OCI-LY7 (cell line): ENCODE results near the gene DCHS1. TPM values are rescaled to one million over a fixed set of nuclear protein-coding genes. Genes with fewer than 3 reads are reported as not detected.
"Not testable (repeated sequence)": the region's sequence is repeated elsewhere in the genome, so short reads cannot be mapped to it uniquely, and the experiment has no call there.

Experiments
- Bru-seq: library from RNA; stranded (reverse); fragments of 400-500 nt; gene quantifications from one replicate; lab custom pipeline; 2021; lab: Mats Ljungman, UMichigan
- BruChase-seq, 2 experiments: library from RNA; stranded (reverse); fragments of 400-500 nt; gene quantifications; one replicate each; lab custom pipeline; 2021; lab: Mats Ljungman, UMichigan
- BruUV-seq: library from RNA; stranded (reverse); fragments of 400-500 nt; replicated peaks from 2 replicates; lab custom pipeline; 2021; lab: Mats Ljungman, UMichigan
- CTCF ChIA-PET: fragments of 300-600 bp; sonication (Branson Sonifier 250); formaldehyde crosslinking; loops from one replicate; lab custom pipeline; 2022; ENCODE audit warnings: antibody characterized with exemption; ENCODE audit not compliant: unreplicated experiment; lab: Charles Lee
- POLR2A ChIA-PET: fragments of 300-600 bp; sonication (Branson Sonifier 250); formaldehyde crosslinking; loops from one replicate; lab custom pipeline; 2022; ENCODE audit warnings: antibody characterized with exemption; lab: Charles Lee
- DNase-seq: peaks from one replicate; pipeline ENCODE4 v3.0.0-alpha.2; 2015; ENCODE audit warnings: low spot score
- H2AFZ ChIP-seq: fragments of 200-600 bp; sonication (generic), shearing (Covaris generic); 2 replicates; pipeline ENCODE4 v1.6.1; 2014; ENCODE audit warnings: mild to moderate bottlenecking, antibody characterized with exemption, low read length, moderate library complexity
- H3K27ac ChIP-seq: fragments of 200-600 bp; sonication (generic); 2 replicates; pipeline ENCODE4 v1.5.1; 2014; ENCODE audit warnings: mixed run types, low read depth, mild to moderate bottlenecking, moderate library complexity, low read length, inconsistent platforms; ENCODE audit not compliant: poor library complexity, severe bottlenecking
- H3K36me3 ChIP-seq: fragments of 200-600 bp; sonication (generic); 2 replicates; pipeline ENCODE4 v1.6.1; 2014; ENCODE audit warnings: mild to moderate bottlenecking, antibody characterized with exemption, low read length, moderate library complexity, mixed read lengths; ENCODE audit not compliant: insufficient read depth
- H3K4me1 ChIP-seq: fragments of 200-600 bp; sonication (generic); 2 replicates; pipeline ENCODE4 v1.5.1; 2014; ENCODE audit warnings: mild to moderate bottlenecking, low read length; ENCODE audit not compliant: insufficient read depth, poor library complexity, severe bottlenecking
- H3K4me2 ChIP-seq: fragments of 200-600 bp; sonication (generic); 2 replicates; pipeline ENCODE4 v1.6.1; 2014; ENCODE audit warnings: mild to moderate bottlenecking, low read length
- H3K4me3 ChIP-seq: fragments of 200-600 bp; sonication (generic); 2 replicates; pipeline ENCODE4 v1.5.1; 2014; ENCODE audit warnings: mild to moderate bottlenecking, low read depth, low read length; ENCODE audit not compliant: poor library complexity, severe bottlenecking
- H3K79me2 ChIP-seq: fragments of 200-600 bp; sonication (generic); 2 replicates; pipeline ENCODE4 v1.6.1; 2016; ENCODE audit warnings: low read depth, mild to moderate bottlenecking, low read length, moderate library complexity, mixed read lengths; ENCODE audit not compliant: insufficient read depth
- H3K9me2 ChIP-seq: fragments of 200-600 bp; sonication (generic); 2 replicates; pipeline ENCODE4 v1.6.1; 2016; ENCODE audit warnings: mild to moderate bottlenecking, low read length, mixed read lengths; ENCODE audit not compliant: insufficient read depth
- H3K9me3 ChIP-seq: fragments of 200-600 bp; sonication (generic); 2 replicates; pipeline ENCODE4 v1.6.1; 2014; ENCODE audit warnings: mild to moderate bottlenecking, mixed run types, low read length, mixed read lengths
- H4K20me1 ChIP-seq: fragments of 200-600 bp; sonication (generic); 2 replicates; pipeline ENCODE4 v1.6.1; 2014; ENCODE audit warnings: mild to moderate bottlenecking, antibody characterized with exemption, low read length, moderate library complexity, mixed read lengths; ENCODE audit not compliant: insufficient read depth
- EZH2phosphoT487 ChIP-seq: fragments of 200-600 bp; sonication (generic); IDR thresholded peaks from 2 replicates; pipeline ENCODE4 v1.6.1; 2018; ENCODE audit warnings: low read depth, borderline replicate concordance, mild to moderate bottlenecking, mixed run types, antibody characterized with exemption, low read length, moderate library complexity, mixed read lengths
- intact Hi-C: fragments of 100-400 bp; cut with micrococcal nuclease; formaldehyde crosslinking; loops from one replicate; pipeline ENCODE4 v1.10.0; 2022; ENCODE audit not compliant: unreplicated experiment
- long read RNA-seq: library from polyadenylated mRNA; stranded (forward); transcript quantifications from one replicate; pipeline ENCODE4 v2.0.0, GENCODE V29; 2022
- total RNA-seq, 2 experiments: library from RNA; depleted of rRNA in 1 of 2; stranded (reverse); fragments of >200 nt in 1 of 2; shearing (Covaris generic) in 1 of 2; gene quantifications; 2 replicates each; pipeline ENCODE4 v1.2.3, GENCODE V29; 2014 to 2022
- TF ChIP-seq, protein P1 (sequence below): fragments of 200-600 bp; sonication (generic); conservative IDR thresholded peaks from 2 replicates; pipeline ENCODE4 v1.5.1; 2014; ENCODE audit warnings: mild to moderate bottlenecking, antibody characterized with exemption, low read length, moderate library complexity, mixed read lengths

Gene DCHS1, protein sequence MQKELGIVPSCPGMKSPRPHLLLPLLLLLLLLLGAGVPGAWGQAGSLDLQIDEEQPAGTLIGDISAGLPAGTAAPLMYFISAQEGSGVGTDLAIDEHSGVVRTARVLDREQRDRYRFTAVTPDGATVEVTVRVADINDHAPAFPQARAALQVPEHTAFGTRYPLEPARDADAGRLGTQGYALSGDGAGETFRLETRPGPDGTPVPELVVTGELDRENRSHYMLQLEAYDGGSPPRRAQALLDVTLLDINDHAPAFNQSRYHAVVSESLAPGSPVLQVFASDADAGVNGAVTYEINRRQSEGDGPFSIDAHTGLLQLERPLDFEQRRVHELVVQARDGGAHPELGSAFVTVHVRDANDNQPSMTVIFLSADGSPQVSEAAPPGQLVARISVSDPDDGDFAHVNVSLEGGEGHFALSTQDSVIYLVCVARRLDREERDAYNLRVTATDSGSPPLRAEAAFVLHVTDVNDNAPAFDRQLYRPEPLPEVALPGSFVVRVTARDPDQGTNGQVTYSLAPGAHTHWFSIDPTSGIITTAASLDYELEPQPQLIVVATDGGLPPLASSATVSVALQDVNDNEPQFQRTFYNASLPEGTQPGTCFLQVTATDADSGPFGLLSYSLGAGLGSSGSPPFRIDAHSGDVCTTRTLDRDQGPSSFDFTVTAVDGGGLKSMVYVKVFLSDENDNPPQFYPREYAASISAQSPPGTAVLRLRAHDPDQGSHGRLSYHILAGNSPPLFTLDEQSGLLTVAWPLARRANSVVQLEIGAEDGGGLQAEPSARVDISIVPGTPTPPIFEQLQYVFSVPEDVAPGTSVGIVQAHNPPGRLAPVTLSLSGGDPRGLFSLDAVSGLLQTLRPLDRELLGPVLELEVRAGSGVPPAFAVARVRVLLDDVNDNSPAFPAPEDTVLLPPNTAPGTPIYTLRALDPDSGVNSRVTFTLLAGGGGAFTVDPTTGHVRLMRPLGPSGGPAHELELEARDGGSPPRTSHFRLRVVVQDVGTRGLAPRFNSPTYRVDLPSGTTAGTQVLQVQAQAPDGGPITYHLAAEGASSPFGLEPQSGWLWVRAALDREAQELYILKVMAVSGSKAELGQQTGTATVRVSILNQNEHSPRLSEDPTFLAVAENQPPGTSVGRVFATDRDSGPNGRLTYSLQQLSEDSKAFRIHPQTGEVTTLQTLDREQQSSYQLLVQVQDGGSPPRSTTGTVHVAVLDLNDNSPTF (N-terminal part only)
- total RNA-seq (2014; rRNA removed; shearing (Covaris generic)), result 0.67 and 1.1 TPM in 2 replicates
- total RNA-seq (2022), result 0.53 and 0.67 TPM in 2 replicates
- percentile 27 among the genes with signal in this experiment for Bru-seq, nascent RNA
- BruChase-seq, experiment 1, labeled RNA remaining after a 6-hour chase, result percentile 26 among the genes with signal in this experiment
- percentile 31 among the genes with signal in this experiment for BruChase-seq, experiment 2, labeled RNA remaining after a 2-hour chase
- long read RNA-seq, partial matches to known transcripts, result 0 of 1 reads
- long read RNA-seq, other reads (novel, unspliced or antisense), result 1 of 1 reads

- Histone ChIP-seq H2AFZ (no peak within 1 kb of the TSS), H3K4me3 (no peak within 1 kb of the TSS), H3K9me3 (no peaks in the 10 kb centered on the region), H3K9me2 (no peaks in the 10 kb centered on the region), H3K4me1 (no peaks in the 10 kb centered on the region), H4K20me1 (no peaks in the 10 kb centered on the region), H3K4me2 (no peak within 1 kb of the TSS), H3K36me3 (no peaks in the 10 kb centered on the region), H3K79me2 (no peaks in the 10 kb centered on the region), H3K27ac (no peak within 1 kb of the TSS)
- no peak for DNase-seq
- POLR2A ChIA-PET, result no interaction called here
- no peak for TF ChIP-seq EZH2phosphoT487
- TF ChIP-seq, protein P1, sequence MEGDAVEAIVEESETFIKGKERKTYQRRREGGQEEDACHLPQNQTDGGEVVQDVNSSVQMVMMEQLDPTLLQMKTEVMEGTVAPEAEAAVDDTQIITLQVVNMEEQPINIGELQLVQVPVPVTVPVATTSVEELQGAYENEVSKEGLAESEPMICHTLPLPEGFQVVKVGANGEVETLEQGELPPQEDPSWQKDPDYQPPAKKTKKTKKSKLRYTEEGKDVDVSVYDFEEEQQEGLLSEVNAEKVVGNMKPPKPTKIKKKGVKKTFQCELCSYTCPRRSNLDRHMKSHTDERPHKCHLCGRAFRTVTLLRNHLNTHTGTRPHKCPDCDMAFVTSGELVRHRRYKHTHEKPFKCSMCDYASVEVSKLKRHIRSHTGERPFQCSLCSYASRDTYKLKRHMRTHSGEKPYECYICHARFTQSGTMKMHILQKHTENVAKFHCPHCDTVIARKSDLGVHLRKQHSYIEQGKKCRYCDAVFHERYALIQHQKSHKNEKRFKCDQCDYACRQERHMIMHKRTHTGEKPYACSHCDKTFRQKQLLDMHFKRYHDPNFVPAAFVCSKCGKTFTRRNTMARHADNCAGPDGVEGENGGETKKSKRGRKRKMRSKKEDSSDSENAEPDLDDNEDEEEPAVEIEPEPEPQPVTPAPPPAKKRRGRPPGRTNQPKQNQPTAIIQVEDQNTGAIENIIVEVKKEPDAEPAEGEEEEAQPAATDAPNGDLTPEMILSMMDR, result no peak
- CTCF ChIA-PET, result no interaction called here
- intact Hi-C loops, result no loop called here
- BruUV-seq, result no TSS peak
These were observed at the start of gene DCHS1 for GRCh38 chr11:6655790-6656583. DCHS1 (minus strand) TSS chr11:6655809; CDS start chr11:6641613, 14,196 bp downstream.

DNA sequence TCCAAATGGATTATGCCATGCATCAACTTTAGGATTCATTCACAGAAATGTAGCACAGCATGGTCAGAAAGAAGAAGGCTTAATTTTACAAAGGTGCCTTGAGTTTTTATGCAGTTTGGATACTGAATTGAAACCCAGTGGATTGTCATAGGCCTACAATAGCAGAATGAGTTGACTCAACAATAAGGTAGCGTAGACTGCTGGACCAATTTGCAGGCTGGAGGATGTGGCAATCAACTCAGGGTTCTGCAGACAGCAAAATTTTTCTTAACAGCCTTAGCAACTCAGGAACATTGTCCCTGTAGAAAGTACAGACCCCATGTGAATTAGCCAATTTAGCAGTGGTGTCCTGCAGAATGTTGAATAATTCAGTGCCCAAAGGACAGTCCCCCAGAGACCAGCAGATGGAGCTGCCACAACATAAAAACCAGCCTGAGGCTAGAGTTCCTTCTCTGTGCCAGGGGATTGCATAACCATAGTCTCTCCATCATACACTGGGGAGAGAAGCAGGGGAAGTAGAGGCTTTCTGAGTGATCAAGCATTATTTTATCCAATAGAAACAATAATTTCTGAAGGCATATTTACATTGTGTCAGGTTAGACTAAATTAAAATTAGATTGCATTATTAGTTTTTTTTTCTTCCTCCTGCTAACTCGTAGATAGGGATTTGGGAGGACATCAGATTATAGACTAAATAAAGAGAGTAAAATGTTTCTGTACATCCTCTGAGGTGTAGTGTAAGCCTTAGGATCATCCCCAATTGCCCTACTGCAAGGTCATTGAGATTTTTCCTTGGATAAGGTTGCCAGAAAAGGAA lies 47.8 kb upstream of the DCHS1 start:
- DNase-seq, result peak; percentile 42
- no peak overlapping the region for H2AFZ ChIP-seq
- no peaks in the 10 kb centered on the region for H3K9me2 ChIP-seq
- no peak overlapping the region for H3K4me3 ChIP-seq
- H3K27ac ChIP-seq, result no peak overlapping the region
- H3K79me2 ChIP-seq, result no peaks in the 10 kb centered on the region
- ChIA-PET POLR2A (no interaction called here), CTCF (no interaction called here)
- no peaks in the 10 kb centered on the region for H4K20me1 ChIP-seq
- no peaks in the 10 kb centered on the region for H3K4me1 ChIP-seq
- TF ChIP-seq EZH2phosphoT487, result no peak
- TF ChIP-seq, protein P1, result peak; percentile 77
- no TSS peak for BruUV-seq
- H3K4me2 ChIP-seq, result no peak overlapping the region
- intact Hi-C loops, result no loop called here
- no peaks in the 10 kb centered on the region for H3K9me3 ChIP-seq
- H3K36me3 ChIP-seq, result no peaks in the 10 kb centered on the region

DNA sequence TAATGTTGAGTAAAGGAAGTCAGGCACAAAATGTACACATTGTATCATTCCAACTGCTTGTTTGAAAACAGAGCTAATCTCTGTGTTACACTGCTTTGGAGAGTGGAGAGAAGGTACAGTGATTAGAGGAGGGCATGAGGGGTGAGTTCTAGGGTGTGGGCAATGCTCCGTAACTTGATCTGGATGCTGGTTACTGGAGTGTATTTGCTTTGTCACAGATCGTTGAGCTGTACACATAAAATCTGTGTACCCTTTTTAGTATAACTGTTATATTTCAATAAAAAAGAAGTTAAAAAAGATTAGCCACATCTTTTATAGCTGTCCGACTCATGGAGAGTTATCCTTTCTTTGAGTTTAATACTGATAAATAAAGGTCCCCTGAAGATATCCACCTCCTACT lies 46.3 kb upstream of the DCHS1 start:
- H3K36me3 ChIP-seq, H3K27ac ChIP-seq, H3K9me3 ChIP-seq, H3K79me2 ChIP-seq, H3K4me1 ChIP-seq, CTCF ChIA-PET, H4K20me1 ChIP-seq, BruUV-seq, H3K4me2 ChIP-seq, intact Hi-C loops, H3K4me3 ChIP-seq, DNase-seq, H2AFZ ChIP-seq, H3K9me2 ChIP-seq: not testable (repeated sequence)
- POLR2A ChIA-PET, result interaction anchor here (0.5 to 1.1 kb wide), 3 partner anchors 13 to 314 kb away, joined by 3 to 5 read pairs (median 3); no protein-coding TSS in a partner anchor
